HG03103 (cell line): ENCODE results near the gene ERCC3.
"Not testable (repeated sequence)": the region's sequence is repeated elsewhere in the genome, so short reads cannot be mapped to it uniquely, and the experiment has no call there.

ENCODE experiments used
- ATAC-seq: cut with Tn5 transposase; IDR thresholded peaks from one replicate; pipeline ENCODE4 v1.9.1; 2021; ENCODE audit warnings: low read depth; ENCODE audit not compliant: unreplicated experiment

Gene ERCC3

GRCh38 chr2:127228102-127228501 is 65.8 kb downstream of the ERCC3 start:
- ATAC-seq = no peak

- ATAC-seq = not testable (repeated sequence)
These were observed 66.7 kb downstream of the ERCC3 start for GRCh38 chr2:127227264-127227660.

GRCh38 chr2:127226520-127227263 is 67.3 kb downstream of the ERCC3 start:
- ATAC-seq = peak; percentile 91

- no peak for ATAC-seq
These were observed 67.8 kb downstream of the ERCC3 start for GRCh38 chr2:127226132-127226519.

GRCh38 chr2:127225186-127225960 is 68.6 kb downstream of the ERCC3 start:
- ATAC-seq = no peak

- ATAC-seq = not testable (repeated sequence)
These were observed 69.8 kb downstream of the ERCC3 start for GRCh38 chr2:127224135-127224534.

GRCh38 chr2:127220768-127221527 is 73.0 kb downstream of the ERCC3 start:
- no peak for ATAC-seq

- no peak for ATAC-seq
These were observed 73.7 kb downstream of the ERCC3 start, which contains the start of gene CYP27C1 for GRCh38 chr2:127220102-127220767. CYP27C1 (minus strand) TSS chr2:127220299; CDS start chr2:127220270, 29 bp downstream.

GRCh38 chr2:127219171-127220070 is 74.5 kb downstream of the ERCC3 start:
- no peak for ATAC-seq

GRCh38 chr2:127218812-127219170 is 75.2 kb downstream of the ERCC3 start:
- no peak for ATAC-seq

- no peak for ATAC-seq
These were observed 76.2 kb downstream of the ERCC3 start for GRCh38 chr2:127217470-127218325.

- ATAC-seq = no peak
These were observed 77.4 kb downstream of the ERCC3 start for GRCh38 chr2:127216593-127216992.

GRCh38 chr2:127216095-127216494 is 77.8 kb downstream of the ERCC3 start:
- no peak for ATAC-seq

GRCh38 chr2:127214201-127214600 is 79.7 kb downstream of the ERCC3 start:
- not testable (repeated sequence) for ATAC-seq

GRCh38 chr2:127208313-127208712 is 85.6 kb downstream of the ERCC3 start:
- no peak for ATAC-seq
